HG03565 (cell line): ENCODE results near the gene IFT88.

ENCODE experiments used
- ATAC-seq: cut with Tn5 transposase; IDR thresholded peaks from one replicate; pipeline ENCODE4 v1.9.1; 2021; ENCODE audit warnings: mild to moderate bottlenecking, moderate library complexity; ENCODE audit not compliant: unreplicated experiment

IFT88 gene

DNA sequence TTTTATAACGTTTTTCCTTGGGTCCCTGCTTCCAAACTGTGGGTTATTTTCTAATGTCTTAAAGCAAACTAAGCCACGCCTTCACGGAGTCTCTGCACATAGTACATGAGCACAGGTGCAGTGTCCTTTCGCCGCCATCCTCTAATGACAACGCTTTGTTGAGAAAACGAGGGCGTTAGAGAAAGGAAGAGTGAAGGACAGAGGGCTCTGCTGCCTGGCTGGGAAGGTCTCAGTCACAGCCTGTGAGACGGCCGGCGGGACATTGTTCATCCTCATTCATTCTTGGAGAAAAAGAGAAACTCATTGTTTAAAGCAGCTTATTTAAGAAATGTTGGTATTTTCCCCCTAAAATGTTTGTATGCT is 146.0 kb downstream of the IFT88 start:
- no peak for ATAC-seq

- no peak for ATAC-seq
These were observed 146.8 kb downstream of the IFT88 start for GRCh38 chr13:20713751-20714150.

- ATAC-seq = no peak
These were observed 147.2 kb downstream of the IFT88 start for GRCh38 chr13:20714161-20714560.

GRCh38 chr13:20714563-20715329 is 147.8 kb downstream of the IFT88 start:
- no peak for ATAC-seq

DNA sequence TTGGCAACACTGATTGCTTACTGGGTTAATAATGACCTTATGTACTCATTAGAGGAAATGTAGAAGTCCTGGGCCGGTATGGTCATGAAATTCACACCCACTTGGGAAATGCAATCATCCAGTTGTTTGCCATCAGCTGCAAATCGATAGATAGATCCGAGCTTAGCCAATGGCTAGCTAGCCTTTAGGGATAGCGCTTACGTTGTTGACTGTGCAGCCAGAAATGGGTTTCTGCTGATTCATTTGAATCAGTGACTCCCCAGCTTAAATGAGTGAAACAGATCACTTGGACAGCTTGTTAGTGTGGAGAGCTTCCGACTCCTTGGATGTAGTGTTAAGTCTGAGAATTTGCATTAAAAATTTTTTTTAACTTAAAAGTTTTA is 148.4 kb downstream of the IFT88 start:
- no peak for ATAC-seq

DNA sequence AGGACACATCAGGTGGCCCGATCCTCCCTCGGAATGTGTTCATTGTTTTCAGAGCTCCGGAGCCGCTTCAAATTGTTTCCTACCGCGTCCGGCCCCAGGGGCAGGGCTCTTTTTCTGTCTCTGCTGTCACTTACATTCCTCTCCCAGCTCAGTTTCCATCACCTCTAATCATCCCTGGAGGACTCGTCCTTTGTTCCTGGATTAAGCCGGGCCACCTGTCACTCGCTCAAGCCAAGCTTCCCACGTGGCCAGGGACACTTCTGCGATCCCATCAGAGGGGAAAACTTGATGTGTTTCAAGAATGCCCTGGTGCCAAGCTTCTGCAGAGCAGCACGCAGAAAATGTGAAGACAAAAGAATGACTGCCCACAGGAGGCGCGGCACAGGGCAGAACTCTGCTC is 150.0 kb downstream of the IFT88 start:
- no peak for ATAC-seq

DNA sequence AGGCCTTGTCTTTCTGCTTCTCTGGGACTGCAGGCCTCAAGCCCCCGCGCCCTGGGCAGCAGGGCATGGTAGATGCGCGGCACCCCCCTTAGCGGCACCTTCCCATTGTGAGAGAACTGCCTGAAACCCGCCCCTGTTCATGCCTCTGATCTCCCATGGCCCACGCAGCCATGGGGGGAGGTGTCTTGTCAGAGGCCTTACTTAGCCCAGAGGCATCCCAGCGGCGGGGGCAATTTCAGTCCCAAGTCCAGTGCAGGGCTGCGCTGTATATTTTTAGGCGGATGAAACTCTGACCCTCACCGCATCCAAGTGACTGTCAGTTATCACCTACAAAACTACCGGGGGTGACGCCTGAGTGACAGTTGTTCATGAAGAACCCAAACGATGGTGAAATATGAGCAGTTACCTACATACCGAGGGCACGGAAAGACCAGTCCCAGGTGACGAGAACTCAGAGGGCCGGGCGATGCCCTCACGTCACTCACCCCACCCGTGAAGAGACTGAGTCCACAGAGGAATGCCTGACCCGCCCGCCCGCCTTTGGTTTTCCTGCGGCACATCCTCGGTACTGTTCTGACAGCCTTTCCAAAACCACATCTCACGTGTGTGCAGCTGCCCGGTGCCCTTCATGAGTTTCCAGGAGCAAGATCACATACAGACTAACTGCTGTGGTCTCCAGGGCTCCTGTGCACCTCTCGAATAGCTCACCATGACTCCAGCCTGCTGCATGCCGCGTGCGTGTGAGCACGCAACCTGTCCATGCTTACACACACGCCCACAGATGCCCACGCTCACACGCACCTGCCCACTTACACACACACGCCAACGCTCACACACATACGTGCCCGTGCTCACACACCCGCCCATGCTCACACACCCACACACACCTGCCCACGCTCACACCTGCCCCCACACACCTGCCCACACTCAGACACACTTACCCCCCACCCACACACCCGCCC is 150.9 kb downstream of the IFT88 start:
- ATAC-seq = no peak

DNA sequence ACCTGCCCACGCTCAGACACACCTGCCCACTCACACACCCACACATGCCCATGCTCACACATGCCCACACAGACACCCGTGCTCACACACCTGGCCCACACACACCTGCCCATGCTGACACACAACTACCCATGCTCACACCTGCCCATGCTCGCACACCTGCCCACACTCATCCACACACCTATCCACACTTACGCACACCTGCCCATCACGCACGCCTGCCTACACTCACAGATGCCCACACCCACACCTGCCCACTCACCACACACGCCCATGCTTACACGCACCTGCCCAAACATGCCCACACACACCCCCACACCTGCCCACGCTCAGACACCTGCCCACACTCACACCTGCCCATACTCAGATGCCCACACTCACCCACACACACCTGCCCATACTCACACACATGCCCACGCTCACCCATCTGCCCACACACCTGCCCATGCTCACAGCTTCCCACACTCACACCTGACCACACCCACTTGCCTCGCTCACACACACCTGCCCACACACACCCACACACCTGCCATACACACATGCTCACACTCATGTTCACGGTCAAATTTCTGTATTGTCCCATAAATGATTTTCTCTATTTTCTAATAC is 152.1 kb downstream of the IFT88 start:
- ATAC-seq = no peak

DNA sequence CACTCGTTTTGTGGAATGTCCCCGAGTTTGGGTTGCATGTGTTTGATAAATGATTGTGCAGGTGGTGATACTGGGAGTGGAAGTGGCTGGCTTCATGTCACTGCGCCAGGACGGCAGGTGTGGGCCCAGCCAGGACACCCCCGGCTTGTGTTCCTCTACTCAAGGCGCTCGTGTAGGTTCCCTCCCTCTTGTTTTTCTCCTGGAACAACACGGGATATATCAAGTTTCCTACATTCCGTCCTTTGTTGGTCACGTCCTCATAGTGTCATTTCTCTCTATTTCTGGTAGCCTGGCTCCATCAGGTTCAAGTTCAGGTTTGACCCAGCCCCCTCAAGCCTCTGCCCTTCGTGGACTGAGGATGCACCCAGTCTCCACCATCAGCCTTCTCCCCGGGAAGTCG is 152.8 kb downstream of the IFT88 start:
- no peak for ATAC-seq

DNA sequence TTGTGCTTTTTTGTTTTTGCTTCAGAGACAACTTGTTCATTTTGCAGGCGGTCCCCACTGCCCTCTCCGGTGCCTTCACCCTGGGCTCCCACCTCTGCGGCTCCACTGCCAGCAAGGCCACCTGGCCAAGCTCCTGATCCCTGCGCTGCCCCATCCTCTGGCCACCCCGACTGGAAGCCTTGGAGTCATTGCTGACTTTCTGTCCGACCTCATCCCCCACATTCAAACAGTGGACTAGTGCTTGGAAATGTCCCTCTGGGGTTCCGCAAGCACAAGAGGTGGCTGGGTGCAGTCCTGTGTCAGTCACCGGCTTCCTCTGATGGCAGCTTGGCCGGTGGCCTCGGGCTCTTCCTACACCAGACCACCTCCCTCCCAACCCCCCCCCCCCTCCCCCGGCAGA is 153.5 kb downstream of the IFT88 start:
- no peak for ATAC-seq

DNA sequence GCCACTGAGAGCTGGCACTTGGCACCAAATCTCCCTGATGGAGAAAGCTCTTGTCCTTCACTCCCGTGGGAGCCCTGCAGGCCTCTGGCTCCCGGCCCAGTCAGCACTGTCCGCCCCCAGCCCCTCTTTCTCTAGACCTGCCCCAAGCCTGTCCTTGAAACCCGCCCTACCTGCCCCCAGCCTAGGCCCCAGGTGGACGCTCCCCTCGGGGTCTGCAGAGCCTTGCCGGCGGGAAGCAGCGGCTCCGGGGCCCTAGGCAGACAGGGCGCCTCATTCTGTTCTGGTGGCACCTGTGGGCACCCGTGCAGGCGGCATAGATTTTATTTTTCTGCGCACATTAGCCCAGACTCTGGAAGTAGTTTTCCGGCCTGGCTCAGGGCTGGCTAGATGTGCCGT is 154.1 kb downstream of the IFT88 start:
- ATAC-seq = no peak

DNA sequence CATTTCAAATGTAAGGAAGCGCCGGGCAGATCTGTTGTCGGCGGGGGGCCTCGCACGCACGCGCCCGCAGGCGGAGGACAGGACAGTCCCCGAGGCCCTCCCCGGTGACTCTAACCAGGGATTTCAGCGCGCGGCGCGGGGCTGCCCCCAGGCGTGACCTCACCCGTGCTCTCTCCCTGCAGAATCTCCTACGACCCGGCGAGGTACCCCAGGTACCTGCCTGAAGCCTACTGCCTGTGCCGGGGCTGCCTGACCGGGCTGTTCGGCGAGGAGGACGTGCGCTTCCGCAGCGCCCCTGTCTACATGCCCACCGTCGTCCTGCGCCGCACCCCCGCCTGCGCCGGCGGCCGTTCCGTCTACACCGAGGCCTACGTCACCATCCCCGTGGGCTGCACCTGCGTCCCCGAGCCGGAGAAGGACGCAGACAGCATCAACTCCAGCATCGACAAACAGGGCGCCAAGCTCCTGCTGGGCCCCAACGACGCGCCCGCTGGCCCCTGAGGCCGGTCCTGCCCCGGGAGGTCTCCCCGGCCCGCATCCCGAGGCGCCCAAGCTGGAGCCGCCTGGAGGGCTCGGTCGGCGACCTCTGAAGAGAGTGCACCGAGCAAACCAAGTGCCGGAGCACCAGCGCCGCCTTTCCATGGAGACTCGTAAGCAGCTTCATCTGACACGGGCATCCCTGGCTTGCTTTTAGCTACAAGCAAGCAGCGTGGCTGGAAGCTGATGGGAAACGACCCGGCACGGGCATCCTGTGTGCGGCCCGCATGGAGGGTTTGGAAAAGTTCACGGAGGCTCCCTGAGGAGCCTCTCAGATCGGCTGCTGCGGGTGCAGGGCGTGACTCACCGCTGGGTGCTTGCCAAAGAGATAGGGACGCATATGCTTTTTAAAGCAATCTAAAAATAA is 154.7 kb downstream of the IFT88 start:
- no peak for ATAC-seq

DNA sequence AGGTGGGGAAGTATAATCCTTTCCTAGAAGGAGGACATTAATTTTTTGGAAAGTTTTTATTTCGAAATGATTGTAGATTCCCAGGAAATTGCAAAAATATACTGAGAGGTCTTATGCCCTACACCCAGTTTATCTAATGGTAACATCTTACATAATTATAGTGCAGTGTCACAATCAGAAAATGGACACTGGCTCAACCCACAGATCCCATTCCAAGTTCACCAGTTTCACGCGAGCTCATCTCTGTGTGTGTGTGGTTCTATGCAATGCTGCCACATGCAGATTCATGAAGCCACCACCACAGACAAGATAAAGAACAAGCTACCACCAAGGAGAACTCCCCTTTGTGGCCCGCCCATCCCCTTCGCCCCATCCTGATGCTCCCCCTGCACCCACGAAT is 160.9 kb downstream of the IFT88 start:
- no peak for ATAC-seq

- ATAC-seq = no peak
These were observed 161.8 kb downstream of the IFT88 start for GRCh38 chr13:20728579-20729311.

- no peak for ATAC-seq
These were observed 163.0 kb downstream of the IFT88 start for GRCh38 chr13:20729633-20730585.

- ATAC-seq = no peak
These were observed 171.7 kb downstream of the IFT88 start for GRCh38 chr13:20738616-20739015.

- ATAC-seq = no peak
These were observed 173.1 kb downstream of the IFT88 start for GRCh38 chr13:20740021-20740420.
